GM15510 (cell line): ENCODE results near the gene ZNF343.

ENCODE experiments used
- POLR2A ChIP-seq: IDR thresholded peaks from 3 replicates; pipeline ENCODE4 v1.6.1; 2011; ENCODE audit warnings: borderline replicate concordance; ENCODE audit not compliant: insufficient read length; ENCODE audit errors: extremely low read depth

Gene ZNF343

DNA sequence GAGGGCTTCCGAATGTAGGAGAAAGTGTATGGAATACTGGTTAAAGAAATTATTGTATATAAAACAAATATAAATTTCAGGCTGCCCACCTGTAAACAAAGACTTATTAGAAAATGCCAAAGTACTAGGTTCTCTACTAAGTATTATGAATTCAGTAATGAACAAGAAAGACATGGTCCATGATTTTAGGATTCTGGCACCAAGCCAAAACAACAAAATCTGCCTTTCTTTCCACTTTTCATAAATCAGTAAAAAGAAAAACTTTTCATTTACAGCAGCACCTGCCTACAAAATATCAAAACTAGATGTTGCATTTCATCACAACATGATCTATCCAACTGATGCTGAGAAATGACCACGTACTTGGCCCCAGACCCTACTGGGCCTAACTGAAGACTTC lies 23.6 kb downstream of the ZNF343 start:
- TF ChIP-seq POLR2A, result no peak

GRCh38 chr20:2483504-2483903 lies 25.2 kb downstream of the ZNF343 start:
- no peak for TF ChIP-seq POLR2A

DNA sequence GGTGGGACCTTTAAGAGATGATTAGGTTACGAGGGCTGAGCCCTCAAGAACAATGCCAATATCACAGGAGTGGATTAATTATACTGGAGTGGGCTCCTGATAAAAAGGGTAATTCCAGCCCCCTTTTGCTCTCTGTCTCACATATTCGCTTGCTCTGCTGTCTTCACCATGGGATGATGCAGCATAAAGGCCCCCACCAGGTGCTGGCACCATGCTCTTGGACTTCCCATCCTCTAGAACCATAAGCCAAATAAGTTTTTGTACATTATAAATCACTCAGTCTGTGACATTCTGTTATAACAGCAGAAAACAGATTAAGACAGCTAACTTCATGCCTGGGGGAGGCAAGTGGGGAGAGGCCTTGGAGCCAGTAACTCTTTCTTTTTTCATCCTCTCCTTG lies 28.3 kb downstream of the ZNF343 start:
- no peak for TF ChIP-seq POLR2A

DNA sequence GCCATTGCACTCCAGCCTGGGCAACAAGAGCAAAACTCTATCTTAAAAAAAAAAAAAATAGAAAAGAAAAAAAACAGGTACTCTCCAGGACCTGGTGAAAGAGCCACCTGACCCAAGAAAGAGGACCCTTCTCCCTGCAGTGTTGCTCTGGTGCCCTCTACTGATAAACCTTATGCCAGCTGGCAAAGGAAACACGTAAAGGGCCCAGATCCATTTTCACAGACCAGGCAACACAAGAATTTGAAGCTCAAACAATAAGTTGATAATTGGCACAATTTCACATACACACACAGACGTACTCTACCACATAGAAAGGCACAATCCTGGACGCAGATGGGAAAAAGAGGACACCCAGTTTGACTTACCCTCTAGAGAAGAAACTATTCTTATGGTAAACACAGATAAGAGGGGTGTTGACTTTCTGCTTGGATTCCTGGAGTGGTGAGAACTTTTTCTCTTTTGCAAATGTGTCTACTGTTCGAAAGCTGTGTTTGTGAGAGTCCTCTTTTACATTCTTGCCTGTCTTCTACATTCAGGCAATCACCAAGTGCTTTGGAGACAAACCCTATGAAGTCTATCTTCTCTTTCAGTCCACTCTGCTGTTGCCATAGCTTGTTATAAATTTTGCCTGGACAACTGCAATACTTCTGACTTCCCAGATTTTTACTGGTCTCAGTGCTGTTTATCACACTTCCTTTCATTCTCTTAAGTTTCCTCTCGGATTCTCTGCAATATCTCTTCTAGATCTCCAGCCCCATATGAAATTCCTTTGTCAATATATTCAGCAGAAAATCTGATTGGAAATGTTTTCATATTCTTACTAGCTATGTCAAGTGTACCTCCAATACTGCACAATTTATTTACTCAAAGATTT lies 31.7 kb downstream of the ZNF343 start:
- TF ChIP-seq POLR2A, result no peak

DNA sequence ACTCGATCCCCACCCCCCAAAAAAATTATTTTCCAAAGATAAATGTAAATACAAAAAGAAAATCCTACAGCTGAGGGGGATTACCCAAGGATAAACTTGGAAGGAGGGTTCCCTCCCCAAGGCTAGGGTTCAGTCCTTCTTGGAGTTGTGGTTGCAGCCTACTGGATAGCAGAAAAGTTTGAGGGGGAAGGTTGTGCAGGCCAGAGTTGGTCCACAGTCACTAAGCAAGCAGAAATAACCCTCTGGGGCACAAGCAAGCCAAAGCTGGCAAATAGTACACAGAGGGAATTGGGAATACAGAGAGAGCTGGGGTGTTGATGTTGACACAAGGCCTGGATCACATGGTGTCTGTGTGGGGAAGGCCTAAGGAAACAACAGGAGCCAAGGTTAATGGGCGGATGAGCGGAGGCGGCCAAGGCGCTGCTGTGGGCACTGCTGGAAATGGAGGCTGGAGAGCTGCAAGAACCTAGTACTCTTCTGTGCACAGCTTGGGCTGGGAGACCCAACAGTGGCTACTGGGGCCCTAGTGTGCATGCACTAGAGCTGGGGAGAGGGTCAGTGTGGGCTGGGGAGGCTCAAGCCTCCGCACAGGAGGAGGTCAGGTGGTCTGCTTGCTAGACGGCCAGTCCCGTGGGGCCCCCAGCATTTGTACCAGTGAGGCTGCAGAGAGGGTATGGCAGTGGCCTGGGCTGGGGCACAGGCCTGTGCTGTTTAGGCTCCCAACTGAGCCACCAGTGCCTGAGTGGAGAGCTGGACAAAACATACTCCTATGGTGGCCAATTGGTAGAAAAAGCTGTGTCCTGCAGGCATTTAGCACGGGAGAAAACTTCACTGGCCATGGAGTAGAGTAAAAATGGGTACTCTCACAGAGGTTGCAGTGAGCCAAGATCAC lies 32.6 kb downstream of the ZNF343 start:
- TF ChIP-seq POLR2A, result no peak

DNA sequence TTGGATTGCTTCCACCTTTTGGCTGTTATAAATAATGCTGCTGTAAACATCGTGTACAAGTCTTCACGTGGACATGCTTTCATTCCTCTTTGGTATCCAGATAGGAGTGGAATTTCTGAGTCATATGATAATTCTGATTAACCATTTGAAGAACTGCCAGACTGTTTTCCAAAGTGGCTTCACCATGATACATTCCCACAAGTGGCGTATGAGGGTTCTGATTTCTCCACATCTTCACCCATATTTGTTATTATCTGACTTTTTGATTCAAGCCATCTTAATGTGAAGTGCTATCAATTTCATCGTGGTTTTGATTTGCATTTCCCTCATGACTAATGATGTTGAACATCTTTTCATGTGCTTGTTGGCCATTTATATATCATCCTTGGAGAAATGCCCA lies 35.2 kb downstream of the ZNF343 start:
- TF ChIP-seq POLR2A, result no peak

DNA sequence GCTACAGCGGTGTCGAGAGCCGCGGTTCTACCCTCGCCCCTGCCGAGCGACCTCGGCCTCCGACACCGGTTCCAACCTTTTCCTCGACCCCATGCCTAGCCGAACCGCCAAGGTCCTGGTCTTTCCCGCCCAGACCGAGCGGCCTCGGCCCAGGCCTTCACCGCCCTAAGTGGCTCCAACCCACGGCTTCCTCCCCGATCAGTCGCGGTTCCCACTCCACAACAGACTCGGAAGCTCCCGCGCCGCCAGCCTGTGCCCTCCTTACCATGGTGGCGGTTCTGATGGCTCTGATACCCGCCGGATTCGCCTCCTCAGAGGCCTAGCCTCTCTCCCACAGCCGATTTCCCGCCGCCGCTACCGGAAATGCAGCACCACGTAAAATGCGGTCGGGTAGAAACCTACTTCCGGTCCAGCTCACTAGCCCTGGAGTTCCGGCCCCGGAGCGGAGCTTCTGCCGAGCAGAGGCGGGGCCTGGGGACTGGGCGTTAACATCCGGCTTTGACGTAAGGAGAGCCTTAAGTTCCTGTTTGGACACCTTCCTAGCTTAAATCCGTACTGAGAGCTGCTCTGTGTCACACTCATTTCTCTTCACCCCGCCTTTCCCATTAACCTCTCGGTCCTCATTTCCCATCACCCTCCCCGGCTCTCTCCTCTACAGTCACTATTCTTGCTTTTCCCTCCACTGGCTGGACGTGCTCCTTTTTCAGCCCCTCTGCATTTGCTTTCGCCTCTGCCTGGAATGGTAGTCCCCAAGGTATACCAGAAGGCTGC lies 38.1 kb downstream of the ZNF343 start, which contains the start of gene SNRPB:
Gene SNRPB (minus strand): TSS at position 367 of the 771 bp plus-strand sequence. CDS start 99 bp downstream, at position 268.
- TF ChIP-seq POLR2A, result peak; percentile 94

DNA sequence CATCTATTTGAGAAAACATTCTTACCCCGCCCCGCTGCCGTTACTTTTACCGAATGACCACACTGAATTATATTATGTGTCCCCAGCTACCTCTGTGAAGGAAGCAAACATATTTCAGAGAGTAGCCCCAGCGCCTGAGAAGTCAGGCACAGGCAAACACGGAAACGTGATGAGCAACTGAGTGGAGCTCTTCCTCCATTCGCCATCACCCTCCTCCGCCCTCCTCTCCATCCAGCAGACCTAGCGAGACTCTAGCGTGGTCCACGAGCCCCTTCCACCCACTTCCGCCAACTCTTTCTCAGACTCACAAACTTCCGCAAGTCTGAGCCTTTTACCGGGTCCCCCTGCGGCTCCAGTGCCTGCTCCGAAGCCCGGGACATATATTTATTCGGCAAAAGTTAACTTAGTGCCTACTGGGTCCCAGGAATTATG lies 38.7 kb downstream of the ZNF343 start:
- no peak for TF ChIP-seq POLR2A

DNA sequence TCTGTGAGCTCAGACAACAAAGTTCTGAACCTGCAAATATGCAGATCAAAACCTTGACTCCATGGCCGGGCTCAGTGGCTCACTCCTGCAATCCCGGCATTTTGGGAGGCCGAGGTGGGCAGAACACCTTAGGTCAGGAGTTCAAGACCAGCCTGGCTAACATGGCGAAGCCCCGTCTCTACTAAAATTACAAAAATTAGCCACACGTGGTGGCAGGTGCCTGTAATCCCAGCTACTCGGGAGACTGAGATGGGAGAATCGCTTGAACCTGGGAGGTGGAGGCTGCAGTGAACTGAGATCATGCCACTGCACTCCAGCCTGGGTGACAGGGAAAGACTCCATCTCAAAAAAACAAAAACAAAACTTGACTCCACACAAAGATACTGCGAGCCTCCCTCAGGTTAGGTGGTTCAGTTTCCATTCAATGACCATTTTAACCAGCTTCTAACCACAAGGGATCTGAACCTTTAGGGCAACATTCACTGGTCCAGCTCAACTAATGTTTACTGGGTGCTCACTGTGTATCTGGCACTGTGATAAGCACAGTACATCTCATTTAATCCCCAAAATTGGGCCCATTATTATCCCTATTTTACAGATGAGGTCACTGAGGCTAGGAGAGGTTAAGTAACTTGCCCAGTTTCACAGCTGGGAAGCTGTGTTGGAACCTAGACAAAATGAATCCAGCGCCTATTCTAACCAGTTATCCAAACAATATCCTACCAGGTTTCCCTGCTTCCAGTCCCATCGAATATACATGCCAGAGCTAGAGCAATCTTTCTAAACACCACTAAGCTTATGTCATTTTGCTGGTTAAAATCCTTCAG lies 39.9 kb downstream of the ZNF343 start:
- TF ChIP-seq POLR2A, result no peak

- no peak for TF ChIP-seq POLR2A
Observed at GRCh38 chr20:2467412-2467811, 41.3 kb downstream of the ZNF343 start.

DNA sequence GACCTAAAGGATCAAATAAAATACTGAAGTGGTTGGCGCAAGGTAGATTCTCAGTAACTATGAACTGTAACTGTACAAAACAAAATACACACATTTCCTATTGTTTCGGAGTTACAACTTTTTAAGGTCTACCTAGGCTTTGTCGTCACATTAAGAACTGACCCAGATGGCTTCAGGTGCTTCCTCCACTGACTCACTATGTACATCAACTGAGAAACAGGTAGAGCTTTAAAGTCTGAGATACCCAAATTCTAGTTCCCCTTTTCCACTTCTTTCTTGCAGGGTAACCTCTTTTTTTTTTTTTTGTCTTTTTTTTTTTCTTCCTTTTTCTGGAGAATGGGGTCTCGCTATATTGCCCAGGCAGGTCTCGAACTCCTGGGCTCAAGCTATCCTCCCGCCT lies 43.6 kb downstream of the ZNF343 start:
- TF ChIP-seq POLR2A, result no peak

DNA sequence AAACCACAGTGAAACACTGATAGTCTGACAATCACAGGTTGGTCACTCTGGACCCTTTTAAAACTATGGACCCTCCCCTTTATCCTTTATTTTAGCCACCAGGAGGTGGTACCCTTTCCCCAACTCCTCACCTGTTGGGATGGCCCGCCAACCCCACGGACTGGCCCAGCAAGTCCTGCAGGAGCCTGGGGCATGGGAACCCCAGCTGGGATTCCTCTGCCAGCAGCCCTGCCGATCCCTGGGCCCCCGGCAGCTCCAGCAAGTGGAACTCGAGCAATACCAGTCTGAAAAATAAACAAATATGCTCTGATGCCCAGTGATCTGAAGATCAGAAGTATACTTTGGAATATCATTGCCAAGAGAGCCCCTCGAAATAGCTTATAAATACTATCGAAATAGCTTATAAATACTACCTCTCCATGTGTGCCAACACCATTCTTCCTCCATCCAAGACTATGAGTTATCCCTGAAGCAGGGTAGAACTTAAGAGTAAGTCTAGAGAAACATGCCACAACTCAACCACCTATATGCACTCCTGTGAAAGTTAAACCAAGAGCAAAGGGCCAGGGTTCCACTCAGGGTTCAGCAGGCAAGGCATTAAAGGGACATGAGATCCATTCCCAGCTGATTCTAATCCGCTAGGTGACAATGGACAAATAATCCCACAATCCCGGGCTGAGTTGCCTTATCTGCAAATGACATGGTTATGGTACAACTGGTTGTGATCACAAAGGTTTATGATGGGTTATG lies 44.9 kb downstream of the ZNF343 start:
- no peak for TF ChIP-seq POLR2A

DNA sequence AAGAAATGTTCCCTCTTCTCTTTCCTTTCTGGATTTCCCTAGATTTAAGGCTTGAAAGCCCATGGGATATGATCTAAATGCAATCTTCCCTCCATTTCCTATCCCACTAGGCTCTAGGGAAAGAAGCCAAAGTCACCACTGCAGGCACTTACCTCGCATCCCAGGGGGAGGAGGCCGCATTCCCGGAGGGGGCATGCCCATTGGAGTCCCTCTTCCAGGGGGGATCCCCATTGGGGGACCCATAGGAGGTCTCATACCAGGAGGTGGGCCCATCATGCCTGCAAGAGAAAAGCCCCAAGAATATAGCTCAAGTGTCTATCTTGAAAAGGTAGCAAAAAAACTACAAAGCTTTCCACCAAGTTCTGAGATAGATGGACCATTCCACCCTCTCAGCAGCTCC lies 46.2 kb downstream of the ZNF343 start:
- no peak for TF ChIP-seq POLR2A

GRCh38 chr20:2460752-2461424 lies 47.8 kb downstream of the ZNF343 start:
- no peak for TF ChIP-seq POLR2A
